HepG2 (cell line): ENCODE results near the gene PPCDC. TPM values are rescaled to one million over a fixed set of nuclear protein-coding genes. Genes with fewer than 3 reads are reported as not detected.

Experiments
- ASH2L ChIP-seq: fragments of 300-600, 200-600 bp; sonication (generic); IDR thresholded peaks from 2 replicates; pipeline ENCODE4 v1.7.0; 2017; ENCODE audit warnings: low read depth, mild to moderate bottlenecking, moderate library complexity, mixed read lengths, low read length; ENCODE audit not compliant: insufficient read length
- CBX5 ChIP-seq: sonication (generic); formaldehyde crosslinking; IDR thresholded peaks from 2 replicates; pipeline ENCODE4 v1.4.0; 2020; ENCODE audit warnings: missing genetic modification reagents, borderline replicate concordance
- HMGXB3 ChIP-seq: sonication (generic); formaldehyde crosslinking; IDR thresholded peaks from 2 replicates; pipeline ENCODE4 v1.4.0; 2020; ENCODE audit warnings: missing genetic modification reagents, borderline replicate concordance
- KAT7 ChIP-seq: IDR thresholded peaks from 2 replicates; pipeline ENCODE4 v1.6.1; 2018; ENCODE audit warnings: borderline replicate concordance, missing compliant biosample characterization
- MAZ ChIP-seq, 2 experiments: sonication (generic) in 1 of 2; formaldehyde crosslinking in 1 of 2; IDR thresholded peaks; 2 replicates each; pipeline versions ENCODE4 v1.5.0 to v1.6.1; 2012 to 2020; ENCODE audit warnings: low read depth in 2 of 2, mild to moderate bottlenecking in 2 of 2, borderline replicate concordance in 1 of 2, improper control_type of control experiment in 1 of 2, low read length in 1 of 2, missing genetic modification reagents in 1 of 2, moderate library complexity in 1 of 2
- PAXIP1 ChIP-seq: sonication (generic); formaldehyde crosslinking; conservative IDR thresholded peaks from 2 replicates; pipeline ENCODE4 v1.4.0; 2020; ENCODE audit warnings: mild to moderate bottlenecking, missing genetic modification reagents, moderate library complexity
- RORA ChIP-seq: sonication (generic); formaldehyde crosslinking; IDR thresholded peaks from 2 replicates; pipeline ENCODE4 v1.5.0; 2020; ENCODE audit warnings: mild to moderate bottlenecking, missing genetic modification reagents, moderate library complexity
- RXRB ChIP-seq: IDR thresholded peaks from 2 replicates; pipeline ENCODE4 v1.6.1; 2016; ENCODE audit warnings: borderline replicate concordance, missing genetic modification reagents, missing compliant biosample characterization
- SAP130 ChIP-seq: IDR thresholded peaks from 2 replicates; pipeline ENCODE4 v1.6.1; 2016; ENCODE audit warnings: low read depth
- SRF ChIP-seq: IDR thresholded peaks from 2 replicates; pipeline ENCODE4 v1.6.1; 2011; ENCODE audit warnings: mild to moderate bottlenecking, low read depth, low read length, moderate library complexity
- WIZ ChIP-seq: sonication (generic); formaldehyde crosslinking; IDR thresholded peaks from 2 replicates; pipeline ENCODE4 v1.5.1; 2020; ENCODE audit warnings: mild to moderate bottlenecking, missing genetic modification reagents
- ZBTB8A ChIP-seq: sonication (generic); formaldehyde crosslinking; IDR thresholded peaks from 2 replicates; pipeline ENCODE4 v1.4.0; 2020; ENCODE audit warnings: mild to moderate bottlenecking, low read depth, missing genetic modification reagents, borderline replicate concordance
- ZFX ChIP-seq: sonication (generic); formaldehyde crosslinking; IDR thresholded peaks from 2 replicates; pipeline ENCODE4 v1.4.0; 2020; ENCODE audit warnings: mild to moderate bottlenecking, low read depth, missing genetic modification reagents, moderate library complexity
- ZNF205 ChIP-seq: IDR thresholded peaks from 2 replicates; pipeline ENCODE4 v1.6.1; 2018; ENCODE audit warnings: missing biosample characterization, missing genetic modification reagents
- ZNF275 ChIP-seq: sonication (generic); formaldehyde crosslinking; IDR thresholded peaks from 2 replicates; pipeline ENCODE4 v1.8.0; 2022; ENCODE audit warnings: missing genetic modification reagents, mild to moderate bottlenecking, inconsistent platforms, borderline replicate concordance
- ZNF354B ChIP-seq: sonication (generic); formaldehyde crosslinking; IDR thresholded peaks from 2 replicates; pipeline ENCODE4 v1.8.0; 2022; ENCODE audit warnings: mild to moderate bottlenecking, missing genetic modification reagents
- ZNF501 ChIP-seq: sonication (generic); formaldehyde crosslinking; IDR thresholded peaks from 2 replicates; pipeline ENCODE4 v1.5.1; 2020; ENCODE audit warnings: mild to moderate bottlenecking, moderate library complexity, missing genetic modification reagents
- ZNF703 ChIP-seq: sonication (generic); formaldehyde crosslinking; IDR thresholded peaks from 2 replicates; pipeline ENCODE4 v1.5.1; 2020; ENCODE audit warnings: missing genetic modification reagents, mild to moderate bottlenecking, moderate library complexity, borderline replicate concordance
- ZNF776 ChIP-seq: sonication (generic); formaldehyde crosslinking; IDR thresholded peaks from 2 replicates; pipeline ENCODE4 v1.4.0; 2020; ENCODE audit warnings: mild to moderate bottlenecking, missing genetic modification reagents
- polyA plus RNA-seq, 8 experiments: library from polyadenylated mRNA; depleted of rRNA in 3 of 8; stranded (reverse) in 7 of 8; unstranded in 1 of 8; fragments of >200 nt; fragmentation: Illumina TruSeq in 4 of 8; extraction: Trizol in 4 of 8; gene quantifications; 2 replicates each; pipeline versions ENCODE4 v1.2.1 to v1.2.3, GENCODE V29; 2011 to 2016; ENCODE audit warnings: low read depth in 4 of 8, missing spikeins in 1 of 8, mixed read lengths in 1 of 8; ENCODE audit not compliant: insufficient read depth in 1 of 8
- total RNA-seq, 5 experiments: library from RNA; depleted of rRNA; stranded (reverse); fragments of >200 nt; fragmentation: Illumina TruSeq; extraction: Trizol; gene quantifications; 2 replicates each; pipeline ENCODE4 v1.2.3, GENCODE V29; 2016; ENCODE audit warnings: low read depth in 1 of 5

Gene PPCDC
- total and polyA plus RNA-seq, 2 of the 13 experiments (the other 11 are each of a cell fraction or from before 2014, with no cell fraction given), result 12.3 to 12.8 TPM

- TF ChIP-seq RXRB (CRISPR knock-in tag), result no peak
- no peak for TF ChIP-seq RORA (CRISPR knock-in tag)
- TF ChIP-seq SRF, result no peak
- TF ChIP-seq KAT7 (CRISPR knock-in tag), result no peak
- TF ChIP-seq ZBTB8A (CRISPR knock-in tag), result no peak
- TF ChIP-seq CBX5 (CRISPR knock-in tag), result no peak
- peak; percentile 81 for TF ChIP-seq MAZ (IDR thresholded peaks at IDR 0.05; ENCODE audit: borderline replicate concordance, low read depth, low read length)
- TF ChIP-seq MAZ (CRISPR knock-in tag; IDR thresholded peaks at IDR 0.05; ENCODE audit: low read depth), result no peak
- TF ChIP-seq HMGXB3 (CRISPR knock-in tag), result no peak
- TF ChIP-seq ZNF354B, result no peak
- TF ChIP-seq ZNF205 (CRISPR knock-in tag), result no peak
- no peak for TF ChIP-seq ZNF703 (CRISPR knock-in tag)
- peak; percentile 66 for TF ChIP-seq SAP130 (CRISPR knock-in tag)
- 0 out of 2 replicates have a peak, but pooled peaks have one; percentile 21 for TF ChIP-seq ZFX (CRISPR knock-in tag)
- no peak for TF ChIP-seq PAXIP1 (CRISPR knock-in tag)
- TF ChIP-seq ZNF776 (CRISPR knock-in tag), result no peak
- TF ChIP-seq WIZ (CRISPR knock-in tag), result peak; percentile 31; the same call in 1 of the 2 replicates
- TF ChIP-seq ZNF275 (CRISPR knock-in tag), result no peak
- 0 out of 2 replicates have a peak, but pooled peaks have one; percentile 27 for TF ChIP-seq ZNF501 (CRISPR knock-in tag)
- no peak for TF ChIP-seq ASH2L
These were observed 35.2 kb upstream of the PPCDC start (continued) for GRCh38 chr15:74988007-74988800.
